ENCODE results near the gene UBA7. TPM values are rescaled to one million over a fixed set of nuclear protein-coding genes. Genes with fewer than 3 reads are reported as not detected.

The UBA7 gene
- total and polyA plus RNA-seq, 2 of the 13 experiments (the other 11 are each of a cell fraction or from before 2014, with no cell fraction given): 9.5 to 16.5 TPM

- TF ChIP-seq ZNF510 (CRISPR knock-in tag; IDR thresholded peaks at IDR 0.05; ENCODE audit: low read depth): no peak; the same call in 1 of the 2 replicates
- no peak for TF ChIP-seq ZNF24 (IDR thresholded peaks at IDR 0.05)
- no peak for TF ChIP-seq KLF9 (CRISPR knock-in tag; IDR thresholded peaks at IDR 0.05; ENCODE audit: low read depth)
- no peak for TF ChIP-seq USF2 (IDR thresholded peaks at IDR 0.05; ENCODE audit: low read depth, low read length)
- no peak for TF ChIP-seq USF2 (CRISPR knock-in tag; IDR thresholded peaks at IDR 0.05; ENCODE audit: borderline replicate concordance)
- TF ChIP-seq TFE3 (CRISPR knock-in tag; IDR thresholded peaks at IDR 0.05): no peak
- TF ChIP-seq ZNF207 (IDR thresholded peaks at IDR 0.05; ENCODE audit: borderline replicate concordance): no peak
- TF ChIP-seq ZXDC (CRISPR knock-in tag; IDR thresholded peaks at IDR 0.05): no peak
- TF ChIP-seq ZNF841 (CRISPR knock-in tag; IDR thresholded peaks at IDR 0.05; ENCODE audit: borderline replicate concordance): no peak
- no peak for TF ChIP-seq ZBTB39 (CRISPR knock-in tag; IDR thresholded peaks at IDR 0.05)
- no peak for TF ChIP-seq ZBTB1 (CRISPR knock-in tag; IDR thresholded peaks at IDR 0.05; ENCODE audit: borderline replicate concordance)
- TF ChIP-seq KDM5B (CRISPR knock-in tag; IDR thresholded peaks at IDR 0.05; ENCODE audit: borderline replicate concordance): no peak; the same call in 1 of the 2 replicates
- no peak for TF ChIP-seq ZNF329 (CRISPR knock-in tag; IDR thresholded peaks at IDR 0.05; ENCODE audit: low read depth)
- no peak for TF ChIP-seq ARID3A (IDR thresholded peaks at IDR 0.05; ENCODE audit: low read depth, low read length)
- no peak for TF ChIP-seq U2AF2 (IDR thresholded peaks at IDR 0.05; ENCODE audit: low read depth, low read length)
- no peak for TF ChIP-seq ZNF496 (CRISPR knock-in tag; IDR thresholded peaks at IDR 0.05; ENCODE audit: insufficient replicate concordance)
- no peak for TF ChIP-seq SMC3 (IDR thresholded peaks at IDR 0.05; ENCODE audit: low read length)
- TF ChIP-seq DNMT1 (CRISPR knock-in tag; IDR thresholded peaks at IDR 0.05): no peak
- TF ChIP-seq HNRNPH1 (optimal IDR thresholded peaks at IDR 0.05; ENCODE audit: low read depth, low read length): no peak
- no peak for TF ChIP-seq POLR2AphosphoS2 (IDR thresholded peaks at IDR 0.05; ENCODE audit: low read depth, low read length)
These were observed at the start of gene UBA7 (continued) for GRCh38 chr3:49813497-49814174.

Measured in HepG2 (cell line).